NT2/D1 (cell line): ENCODE data around the gene ZFAND2A.
"Not testable (repeated sequence)": the region's sequence is repeated elsewhere in the genome, so short reads cannot be mapped to it uniquely, and the experiment has no call there.

Experiments used
- DNase-seq: peaks from one replicate; pipeline ENCODE4 v3.0.0-alpha.2; 2011; ENCODE audit warnings: low read depth, low spot score
- H3K27me3 ChIP-seq: 2 replicates; pipeline ENCODE4 v1.6.0; 2011; ENCODE audit warnings: mild to moderate bottlenecking; ENCODE audit not compliant: insufficient read length, insufficient read depth
- H3K36me3 ChIP-seq: 2 replicates; pipeline ENCODE4 v1.6.1; 2011; ENCODE audit warnings: mild to moderate bottlenecking, low read length, mixed read lengths; ENCODE audit not compliant: insufficient read depth, insufficient read length
- H3K4me1 ChIP-seq: 2 replicates; pipeline ENCODE4 v1.5.1; 2011; ENCODE audit not compliant: insufficient read depth, insufficient read length
- H3K4me3 ChIP-seq: 2 replicates; pipeline ENCODE4 v1.5.1; 2011; ENCODE audit warnings: low read depth; ENCODE audit not compliant: insufficient read length
- H3K9ac ChIP-seq: 2 replicates; pipeline ENCODE4 v1.6.0; 2011; ENCODE audit warnings: low read depth; ENCODE audit not compliant: insufficient read length
- H3K9me3 ChIP-seq: 2 replicates; pipeline ENCODE4 v1.5.1; 2011; ENCODE audit warnings: mild to moderate bottlenecking, low read length; ENCODE audit not compliant: insufficient read depth
- SUZ12 ChIP-seq: IDR thresholded peaks from 2 replicates; pipeline ENCODE4 v1.6.1; 2011; ENCODE audit not compliant: insufficient read length, insufficient read depth; ENCODE audit errors: extremely low read depth
- YY1 ChIP-seq: IDR thresholded peaks from 2 replicates; pipeline ENCODE4 v1.6.1; 2011; ENCODE audit not compliant: insufficient read length, insufficient read depth
- ZNF274 ChIP-seq: IDR thresholded peaks from 2 replicates; pipeline ENCODE4 v1.6.1; 2011; ENCODE audit warnings: mild to moderate bottlenecking, low read depth, low read length

ZFAND2A gene

DNA sequence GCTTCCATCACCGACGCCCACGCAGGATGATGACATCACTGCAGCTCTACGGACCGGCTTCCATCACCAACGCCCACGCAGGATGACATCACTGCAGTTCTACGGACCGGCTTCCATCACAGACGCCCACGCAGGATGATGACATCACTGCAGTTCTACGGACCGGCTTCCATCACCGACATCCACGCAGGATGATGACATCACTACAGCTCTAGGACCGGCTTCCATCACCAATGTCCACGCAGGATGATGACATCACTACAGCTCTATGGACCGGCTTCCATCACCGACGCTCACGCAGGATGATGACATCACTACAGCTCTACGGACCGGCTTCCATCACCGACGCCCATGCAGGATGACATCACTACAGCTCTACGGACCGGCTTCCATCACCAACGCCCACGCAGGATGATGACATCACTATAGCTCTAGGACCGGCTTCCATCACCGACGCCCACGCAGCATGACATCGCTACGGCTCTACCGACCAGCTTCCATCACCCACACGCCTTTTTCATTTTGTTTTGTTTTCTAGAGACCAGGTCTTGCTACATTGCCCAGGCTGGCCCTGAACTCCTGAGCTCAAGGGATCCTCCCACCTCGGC lies 42.6 kb downstream of the ZFAND2A start:
- no peaks in the 10 kb centered on the region for H3K27me3 ChIP-seq
- TF ChIP-seq SUZ12 = no peak
- TF ChIP-seq ZNF274 = no peak
- no peak for TF ChIP-seq YY1
- DNase-seq = no peak
- H3K36me3 ChIP-seq = peaks cover 46% of the 10 kb centered on the region
- no peak overlapping the region for H3K9ac ChIP-seq
- peaks cover 15% of the 10 kb centered on the region; the same call in 1 of the 2 replicates for H3K9me3 ChIP-seq
- peaks cover 7% of the 10 kb centered on the region for H3K4me1 ChIP-seq
- H3K4me3 ChIP-seq = no peak overlapping the region

- not testable (repeated sequence) for DNase-seq, H3K4me1 ChIP-seq, H3K9ac ChIP-seq, H3K27me3 ChIP-seq, H3K4me3 ChIP-seq
- Histone ChIP-seq H3K9me3 (peaks cover 15% of the 10 kb centered on the region; the same call in 1 of the 2 replicates), H3K36me3 (peaks cover 46% of the 10 kb centered on the region)
These were observed 43.5 kb downstream of the ZFAND2A start for GRCh38 chr7:1116383-1117008.

DNA sequence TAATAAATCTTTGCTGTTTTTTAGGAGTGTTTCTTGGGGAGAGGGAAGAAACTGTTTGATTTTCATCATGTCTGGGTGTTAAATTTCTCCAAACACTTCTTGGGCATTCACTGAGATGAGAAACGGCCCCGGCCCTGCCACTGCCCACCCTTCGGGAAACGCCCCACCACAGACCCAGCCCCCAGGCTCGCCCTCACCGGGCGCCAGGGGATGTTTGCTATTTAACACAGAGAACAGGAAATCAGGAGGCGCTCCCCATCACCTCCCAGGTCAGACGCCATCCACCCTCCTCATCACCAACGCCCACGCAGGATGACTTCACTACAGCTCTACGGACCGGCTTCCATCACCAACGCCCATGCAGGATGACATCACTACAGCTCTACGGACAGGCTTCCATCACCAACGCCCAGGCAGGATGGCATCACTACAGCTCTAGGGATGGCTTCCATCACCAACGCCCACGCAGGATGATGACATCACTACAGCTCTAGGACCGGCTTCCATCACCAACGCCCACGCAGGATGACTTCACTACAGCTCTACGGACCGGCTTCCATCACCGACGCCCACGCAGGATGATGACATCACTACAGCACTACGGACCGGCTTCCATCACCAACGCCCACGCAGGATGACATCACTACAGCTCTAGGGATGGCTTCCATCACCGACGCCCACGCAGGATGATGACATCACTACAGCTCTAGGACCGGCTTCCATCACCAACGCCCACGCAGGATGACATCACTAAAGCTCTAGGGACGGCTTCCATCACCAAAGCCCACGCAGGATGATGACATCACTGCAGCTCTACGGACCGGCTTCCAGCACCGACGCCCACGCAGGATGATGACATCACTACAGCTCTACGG lies 44.6 kb downstream of the ZFAND2A start:
- DNase-seq, H3K27me3 ChIP-seq, H3K9ac ChIP-seq, H3K4me1 ChIP-seq, H3K4me3 ChIP-seq: not testable (repeated sequence)
- H3K36me3 ChIP-seq = peaks cover 50% of the 10 kb centered on the region
- H3K9me3 ChIP-seq = peaks cover 15% of the 10 kb centered on the region; the same call in 1 of the 2 replicates

DNA sequence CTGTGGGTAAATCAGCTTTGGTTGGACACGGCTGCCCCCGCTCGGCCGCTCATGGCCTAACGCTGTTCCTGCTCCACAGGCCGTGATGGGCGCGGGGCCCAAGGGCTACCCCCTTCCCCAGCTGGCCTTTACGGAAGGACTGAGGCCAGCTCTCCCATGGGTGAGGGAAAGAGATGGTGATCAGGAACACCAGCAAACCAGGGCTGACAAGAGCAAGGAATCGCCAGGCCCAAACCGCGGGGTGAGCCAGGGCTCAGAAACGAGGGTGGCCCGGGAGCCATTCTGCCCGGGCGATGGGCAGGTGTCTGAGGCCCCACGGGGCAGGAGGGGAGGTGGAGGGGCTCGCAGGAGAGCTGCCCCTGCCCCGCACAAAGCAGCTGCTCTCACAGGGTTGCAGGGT lies 45.5 kb downstream of the ZFAND2A start:
- Histone ChIP-seq H3K27me3 (no peaks in the 10 kb centered on the region), H3K36me3 (peaks cover 57% of the 10 kb centered on the region), H3K9me3 (peaks cover 15% of the 10 kb centered on the region; the same call in 1 of the 2 replicates), H3K9ac (no peak overlapping the region), H3K4me1 (peaks cover 5% of the 10 kb centered on the region), H3K4me3 (no peak overlapping the region)
- TF ChIP-seq SUZ12 = no peak
- no peak for DNase-seq

GRCh38 chr7:1114088-1114487 lies 45.9 kb downstream of the ZFAND2A start:
- no peak for DNase-seq
- Histone ChIP-seq H3K9ac (no peak overlapping the region), H3K4me1 (peaks cover 5% of the 10 kb centered on the region), H3K27me3 (no peaks in the 10 kb centered on the region), H3K9me3 (peaks cover 15% of the 10 kb centered on the region; the same call in 1 of the 2 replicates), H3K4me3 (no peak overlapping the region), H3K36me3 (peaks cover 57% of the 10 kb centered on the region)
- TF ChIP-seq ZNF274 (no peak), SUZ12 (no peak), YY1 (no peak)

DNA sequence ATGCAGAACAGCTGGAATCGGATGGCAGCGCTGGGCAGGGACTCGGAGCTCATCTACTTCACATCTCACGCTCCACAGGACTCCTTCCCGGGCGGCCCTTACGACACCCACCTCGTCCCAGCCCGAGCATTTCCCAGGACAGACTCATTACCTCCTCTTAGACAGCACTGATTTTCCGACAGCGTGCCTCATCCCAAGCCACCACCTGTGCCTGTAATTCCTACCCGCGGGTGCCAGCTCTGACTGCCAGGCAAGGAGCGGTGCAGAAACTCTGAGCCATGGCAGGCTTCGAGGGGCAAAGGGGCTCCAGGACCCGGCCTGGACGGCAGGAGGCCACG lies 46.5 kb downstream of the ZFAND2A start:
- Histone ChIP-seq H3K36me3 (peaks cover 58% of the 10 kb centered on the region), H3K4me3 (no peak overlapping the region), H3K9me3 (peaks cover 15% of the 10 kb centered on the region; the same call in 1 of the 2 replicates), H3K9ac (no peak overlapping the region), H3K4me1 (peaks cover 5% of the 10 kb centered on the region), H3K27me3 (no peaks in the 10 kb centered on the region)
- DNase-seq = no peak
- TF ChIP-seq SUZ12 = no peak
- no peak for TF ChIP-seq ZNF274
- no peak for TF ChIP-seq YY1

GRCh38 chr7:1112625-1113547 lies 47.1 kb downstream of the ZFAND2A start:
- peaks cover 14% of the 10 kb centered on the region; the same call in 1 of the 2 replicates for H3K9me3 ChIP-seq
- H3K4me1 ChIP-seq = peaks cover 5% of the 10 kb centered on the region
- H3K9ac ChIP-seq = no peak overlapping the region
- no peaks in the 10 kb centered on the region for H3K27me3 ChIP-seq
- peaks cover 62% of the 10 kb centered on the region for H3K36me3 ChIP-seq
- DNase-seq = no peak
- TF ChIP-seq YY1 = no peak
- no peak overlapping the region for H3K4me3 ChIP-seq
